K562 (cell line): ENCODE measurements around the gene DIRAS1.

ENCODE experiments used
- CREB1 ChIP-seq, 2 experiments: sonication (generic) in 1 of 2; formaldehyde crosslinking in 1 of 2; IDR thresholded peaks; 2 replicates each; pipeline versions ENCODE4 v1.6.1 to v1.8.0; 2012 to 2022; ENCODE audit warnings: inconsistent platforms in 1 of 2, mild to moderate bottlenecking in 1 of 2, missing genetic modification reagents in 1 of 2, moderate library complexity in 1 of 2
- EZH2 ChIP-seq: IDR thresholded peaks from 2 replicates; pipeline ENCODE4 v1.6.1; 2012; ENCODE audit warnings: low read depth, mild to moderate bottlenecking, inconsistent platforms, low read length, borderline replicate concordance
- FOXK2 ChIP-seq, 2 experiments: fragments of 450-650 bp; IDR thresholded peaks in 1 of 2; conservative IDR thresholded peaks in 1 of 2; 2 replicates each; pipeline ENCODE4 v1.6.1; 2016; ENCODE audit warnings: low read depth in 2 of 2, mild to moderate bottlenecking in 1 of 2
- MAFF ChIP-seq: IDR thresholded peaks from 2 replicates; pipeline ENCODE4 v1.6.1; 2012; ENCODE audit warnings: low read length, improper control_type of control experiment
- POLR2A ChIP-seq: fragments of 450-650 bp; conservative IDR thresholded peaks from 2 replicates; pipeline ENCODE4 v1.6.1; 2016
- ZEB2 ChIP-seq: fragments of 450-650 bp; IDR thresholded peaks from 2 replicates; pipeline ENCODE4 v1.6.1; 2016
- TF ChIP-seq, protein P1 (sequence below), 2 experiments: fragments of 200-800 bp in 1 of 2; sonication (Bioruptor generic) in 1 of 2; sonication (generic) in 1 of 2; formaldehyde crosslinking in 1 of 2; IDR thresholded peaks in 1 of 2; conservative IDR thresholded peaks in 1 of 2; 2 replicates each; pipeline versions ENCODE4 v1.5.0 to v1.6.1; 2016 to 2020; ENCODE audit warnings: missing compliant biosample characterization in 1 of 2, missing genetic modification characterization in 1 of 2, missing genetic modification reagents in 1 of 2
- TF ChIP-seq, protein P2 (sequence below): sonication (generic); formaldehyde crosslinking; IDR thresholded peaks from 2 replicates; pipeline ENCODE4 v1.8.1; 2023; ENCODE audit warnings: mild to moderate bottlenecking, missing genetic modification reagents

DNA sequence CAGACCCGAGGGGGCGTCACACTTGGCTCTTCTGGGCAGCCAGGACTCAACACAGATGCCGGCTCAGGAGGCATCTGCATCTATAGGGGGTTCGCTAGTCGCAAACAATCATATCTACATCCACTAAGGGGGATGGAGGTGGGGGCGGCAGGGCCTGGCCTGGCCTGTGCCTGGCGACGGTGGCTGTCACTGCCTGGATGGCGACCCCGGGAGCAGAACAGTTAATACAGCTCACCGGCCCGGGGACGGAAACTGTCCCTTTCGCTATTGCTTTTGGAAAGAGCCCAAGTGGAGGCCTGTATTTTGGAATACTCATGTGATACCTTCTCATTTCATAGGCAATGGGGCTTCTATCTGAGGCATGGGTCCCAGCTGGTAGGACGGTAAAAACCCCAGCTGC lies 44.2 kb upstream of the DIRAS1 start:
- TF ChIP-seq FOXK2 (conservative IDR thresholded peaks at IDR 0.05 in 1 of 2, IDR thresholded peaks at IDR 0.05 in 1 of 2; ENCODE audit: low read depth in 2 of 2) (no peak), ZEB2 (no peak), MAFF (no peak), CREB1 (IDR thresholded peaks at IDR 0.05) (no peak), CREB1 (CRISPR knock-in tag; IDR thresholded peaks at IDR 0.05) (no peak), POLR2A (no peak), EZH2 (no peak)
- TF ChIP-seq, protein P1, sequence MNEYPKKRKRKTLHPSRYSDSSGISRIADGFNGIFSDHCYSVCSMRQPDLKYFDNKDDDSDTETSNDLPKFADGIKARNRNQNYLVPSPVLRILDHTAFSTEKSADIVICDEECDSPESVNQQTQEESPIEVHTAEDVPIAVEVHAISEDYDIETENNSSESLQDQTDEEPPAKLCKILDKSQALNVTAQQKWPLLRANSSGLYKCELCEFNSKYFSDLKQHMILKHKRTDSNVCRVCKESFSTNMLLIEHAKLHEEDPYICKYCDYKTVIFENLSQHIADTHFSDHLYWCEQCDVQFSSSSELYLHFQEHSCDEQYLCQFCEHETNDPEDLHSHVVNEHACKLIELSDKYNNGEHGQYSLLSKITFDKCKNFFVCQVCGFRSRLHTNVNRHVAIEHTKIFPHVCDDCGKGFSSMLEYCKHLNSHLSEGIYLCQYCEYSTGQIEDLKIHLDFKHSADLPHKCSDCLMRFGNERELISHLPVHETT (CRISPR knock-in tag; conservative IDR thresholded peaks at IDR 0.05 in 1 of 2, IDR thresholded peaks at IDR 0.05 in 1 of 2) = no peak
- TF ChIP-seq, protein P2, sequence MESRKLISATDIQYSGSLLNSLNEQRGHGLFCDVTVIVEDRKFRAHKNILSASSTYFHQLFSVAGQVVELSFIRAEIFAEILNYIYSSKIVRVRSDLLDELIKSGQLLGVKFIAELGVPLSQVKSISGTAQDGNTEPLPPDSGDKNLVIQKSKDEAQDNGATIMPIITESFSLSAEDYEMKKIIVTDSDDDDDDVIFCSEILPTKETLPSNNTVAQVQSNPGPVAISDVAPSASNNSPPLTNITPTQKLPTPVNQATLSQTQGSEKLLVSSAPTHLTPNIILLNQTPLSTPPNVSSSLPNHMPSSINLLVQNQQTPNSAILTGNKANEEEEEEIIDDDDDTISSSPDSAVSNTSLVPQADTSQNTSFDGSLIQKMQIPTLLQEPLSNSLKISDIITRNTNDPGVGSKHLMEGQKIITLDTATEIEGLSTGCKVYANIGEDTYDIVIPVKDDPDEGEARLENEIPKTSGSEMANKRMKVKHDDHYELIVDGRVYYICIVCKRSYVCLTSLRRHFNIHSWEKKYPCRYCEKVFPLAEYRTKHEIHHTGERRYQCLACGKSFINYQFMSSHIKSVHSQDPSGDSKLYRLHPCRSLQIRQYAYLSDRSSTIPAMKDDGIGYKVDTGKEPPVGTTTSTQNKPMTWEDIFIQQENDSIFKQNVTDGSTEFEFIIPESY (CRISPR knock-in tag) = no peak
